ENCODE measurements around the gene CEL.

Gene CEL

GRCh38 chr9:133086894-133087293 lies 25.1 kb downstream of the CEL start:
- no peak overlapping the region for H3K4me3 ChIP-seq (ENCODE audit: control insufficient read depth, low read depth, low read length)
- DNase-seq (ENCODE audit: low read depth): no peak
- TF ChIP-seq CTCF (conservative IDR thresholded peaks at IDR 0.05; ENCODE audit: control insufficient read depth, insufficient read depth, low read depth, low read length): no peak

DNA sequence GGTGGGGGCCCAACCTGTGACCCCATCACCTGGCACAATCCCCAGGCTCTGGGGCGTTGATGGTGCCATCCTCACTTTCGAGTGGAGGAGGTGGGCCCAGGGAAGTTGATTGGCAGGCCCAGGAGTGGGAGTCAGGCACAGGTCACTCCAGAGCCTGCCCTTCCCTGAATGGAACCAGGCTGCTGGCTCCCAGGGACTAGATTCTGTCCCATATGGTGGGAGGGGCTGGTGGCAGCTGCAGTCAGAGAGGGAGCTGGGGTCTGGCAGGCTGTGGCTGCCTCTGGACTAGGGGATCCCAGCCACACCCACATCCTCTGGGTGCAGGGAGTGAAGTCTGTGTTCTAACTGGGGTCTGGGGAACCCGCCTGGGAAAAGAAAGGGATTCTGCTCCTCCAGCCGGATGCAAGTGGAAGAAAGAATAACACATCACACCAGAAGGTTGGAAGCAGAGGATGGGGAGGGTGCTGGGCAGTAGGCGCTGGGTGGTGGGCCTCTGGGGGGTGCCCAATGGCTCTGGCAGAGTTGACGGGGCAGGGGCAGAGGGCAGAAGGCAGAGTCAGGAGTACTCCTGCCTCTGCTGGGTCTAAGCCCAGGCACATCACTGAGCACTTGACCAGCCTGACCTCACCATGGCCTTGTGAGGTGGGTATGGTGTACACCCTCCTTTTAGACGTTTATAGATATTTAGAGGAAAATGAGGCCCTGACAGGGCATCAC lies 25.8 kb downstream of the CEL start:
- TF ChIP-seq CTCF (conservative IDR thresholded peaks at IDR 0.05; ENCODE audit: control insufficient read depth, insufficient read depth, low read depth, low read length): no peak
- no peak overlapping the region for H3K4me3 ChIP-seq (ENCODE audit: control insufficient read depth, low read depth, low read length)
- DNase-seq (ENCODE audit: low read depth): no peak

DNA sequence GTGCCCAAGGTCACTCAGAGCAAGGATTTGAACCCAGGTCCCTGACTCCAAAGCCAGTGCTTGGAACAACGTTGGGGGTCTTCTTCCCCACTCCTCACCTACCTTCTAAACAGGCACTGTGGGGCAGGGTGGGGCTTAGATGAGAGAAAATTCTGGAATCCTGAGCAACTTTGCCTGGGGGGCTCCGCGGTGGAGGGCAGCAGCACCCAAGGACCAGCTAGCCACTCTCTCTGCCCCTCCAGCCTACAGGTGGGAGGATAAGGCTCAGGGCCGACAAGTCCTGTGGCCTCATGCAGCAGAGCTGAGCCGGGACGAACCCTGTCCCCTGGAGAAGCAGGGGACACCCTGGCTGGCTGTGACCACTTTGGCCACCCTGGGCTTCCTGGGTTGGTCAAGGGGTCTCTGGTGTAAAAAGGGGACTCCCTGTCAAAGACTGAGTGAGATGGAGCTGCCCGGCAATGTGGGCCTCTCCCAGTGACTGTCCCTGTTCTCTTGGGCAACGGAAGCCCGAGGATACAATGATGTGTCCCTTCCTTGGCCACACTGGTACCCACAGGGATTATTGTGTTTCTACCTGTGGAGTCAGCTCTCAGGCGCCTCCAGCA lies 26.5 kb downstream of the CEL start:
- no peak for TF ChIP-seq CTCF (conservative IDR thresholded peaks at IDR 0.05; ENCODE audit: control insufficient read depth, insufficient read depth, low read depth, low read length)
- no peak for DNase-seq (ENCODE audit: low read depth)
- H3K4me3 ChIP-seq (ENCODE audit: control insufficient read depth, low read depth, low read length): no peak overlapping the region

DNA sequence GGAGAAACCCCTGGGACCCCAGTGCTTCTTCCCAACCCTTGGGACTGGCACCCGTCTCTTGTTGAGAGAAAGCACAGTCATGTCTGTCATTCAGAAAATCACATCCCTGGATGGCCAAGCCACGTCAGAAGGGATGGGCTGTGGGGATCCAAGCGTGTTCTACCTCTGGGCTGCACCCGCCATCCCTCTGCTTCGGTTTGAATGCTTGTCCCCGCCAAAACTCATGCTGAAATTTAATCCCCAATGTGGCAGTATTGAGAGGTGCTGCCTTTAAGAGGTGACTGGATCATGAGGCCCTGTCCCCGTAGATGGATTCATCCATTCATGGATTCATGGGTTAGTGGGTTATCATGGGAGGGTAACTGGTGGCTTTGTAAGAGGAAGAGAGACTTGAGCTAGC lies 27.0 kb downstream of the CEL start:
- no peak for DNase-seq (ENCODE audit: low read depth)
- H3K4me3 ChIP-seq (ENCODE audit: control insufficient read depth, low read depth, low read length): no peak overlapping the region
- TF ChIP-seq CTCF (conservative IDR thresholded peaks at IDR 0.05; ENCODE audit: control insufficient read depth, insufficient read depth, low read depth, low read length): no peak

GRCh38 chr9:133089271-133089671 lies 27.5 kb downstream of the CEL start:
- peak; percentile 4 for DNase-seq (ENCODE audit: low read depth)
- no peak overlapping the region for H3K4me3 ChIP-seq (ENCODE audit: control insufficient read depth, low read depth, low read length)
- TF ChIP-seq CTCF (conservative IDR thresholded peaks at IDR 0.05; ENCODE audit: control insufficient read depth, insufficient read depth, low read depth, low read length): no peak

DNA sequence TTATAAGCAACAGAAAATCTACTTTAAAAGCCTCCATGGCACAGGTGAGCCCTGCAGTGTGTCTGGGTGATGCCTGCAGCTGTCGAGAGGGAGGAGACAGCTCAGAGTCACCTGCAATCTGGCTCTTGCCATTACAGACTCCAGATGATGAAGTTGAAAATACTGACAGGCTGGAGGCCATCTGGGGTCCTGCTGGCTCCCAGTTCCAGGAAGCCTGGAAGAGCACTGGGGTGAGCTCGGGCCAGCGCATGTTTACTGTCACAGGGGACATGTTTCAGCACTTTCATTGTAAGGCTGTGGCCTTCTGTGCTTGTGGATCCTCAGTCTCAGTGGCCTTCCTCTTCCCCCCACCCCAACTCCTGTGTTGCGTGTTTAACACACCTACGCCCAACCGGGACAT lies 28.4 kb downstream of the CEL start:
- no peak overlapping the region for H3K4me3 ChIP-seq (ENCODE audit: control insufficient read depth, low read depth, low read length)
- no peak for TF ChIP-seq CTCF (conservative IDR thresholded peaks at IDR 0.05; ENCODE audit: control insufficient read depth, insufficient read depth, low read depth, low read length)
- no peak for DNase-seq (ENCODE audit: low read depth)
